ENCODE results near the gene TRPM2.

The TRPM2 gene

DNA sequence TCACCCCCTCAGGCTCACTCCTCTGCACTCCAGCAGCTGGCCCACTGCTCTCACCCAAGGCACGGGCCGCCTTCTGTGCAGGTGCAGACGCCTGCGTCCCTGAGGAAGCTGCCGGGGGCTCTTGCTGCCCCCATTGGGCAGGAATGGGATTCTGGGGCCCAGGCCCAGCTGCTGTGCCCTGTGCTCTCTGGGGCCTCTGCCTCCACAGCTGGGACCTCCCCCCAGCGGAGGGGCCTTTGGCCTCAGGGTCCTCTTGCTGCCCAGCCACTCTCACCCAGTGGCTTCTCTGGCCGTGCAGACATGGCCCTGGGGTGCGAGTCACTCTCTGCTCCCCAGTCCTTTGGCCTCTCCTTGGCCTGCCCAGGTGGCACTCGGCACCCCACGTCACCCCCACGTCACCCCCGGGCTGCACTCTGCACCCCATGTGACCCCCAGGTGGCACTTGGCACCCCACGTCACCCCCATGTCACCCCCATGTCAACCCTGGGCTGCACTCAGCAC lies 82.7 kb downstream of the TRPM2 start:
- FAIRE-seq (no peak), DNase-seq (ENCODE audit: insufficient read length, low spot score) (no peak)
- TF ChIP-seq POLR2A (IDR thresholded peaks at IDR 0.05; ENCODE audit: low read depth, low read length), result no peak

DNA sequence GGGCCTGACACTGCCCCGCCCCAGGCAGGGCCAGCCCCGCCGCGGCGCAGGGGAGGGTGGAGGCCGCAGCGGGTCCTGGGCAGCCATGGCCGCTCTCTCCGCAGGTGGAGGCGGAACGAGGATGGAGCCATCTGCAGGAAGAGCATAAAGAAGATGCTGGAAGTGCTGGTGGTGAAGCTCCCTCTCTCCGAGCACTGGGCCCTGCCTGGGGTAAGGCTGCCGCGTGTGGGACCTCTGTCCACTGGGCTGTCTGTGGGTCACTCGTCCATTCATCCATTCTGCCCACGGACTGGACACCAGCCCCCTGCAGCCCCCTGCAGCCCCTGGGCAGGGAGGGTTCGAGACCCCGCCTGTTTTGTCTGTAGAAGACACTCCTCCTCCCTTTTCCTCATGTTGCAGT lies 83.5 kb downstream of the TRPM2 start:
- FAIRE-seq (no peak), DNase-seq (ENCODE audit: insufficient read length, low spot score) (no peak)
- TF ChIP-seq POLR2A (IDR thresholded peaks at IDR 0.05; ENCODE audit: low read depth, low read length), result no peak

DNA sequence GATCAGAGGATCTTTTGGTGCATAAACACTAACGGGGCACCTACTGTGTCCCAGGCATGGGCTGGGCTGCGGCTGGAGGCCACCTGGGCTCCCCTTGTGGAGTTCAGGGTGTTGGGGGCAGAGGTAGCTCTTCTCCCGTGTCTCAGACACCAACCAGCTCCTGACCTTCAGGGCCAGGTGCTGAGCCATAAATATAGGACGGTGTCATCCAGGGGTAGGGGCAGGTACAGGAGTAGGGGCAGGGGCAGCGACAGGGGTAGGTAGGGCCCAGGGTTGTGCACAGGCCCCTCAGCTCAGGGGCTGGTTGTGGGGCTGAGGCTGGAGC lies 83.9 kb downstream of the TRPM2 start:
- FAIRE-seq, result no peak
- no peak for TF ChIP-seq POLR2A (IDR thresholded peaks at IDR 0.05; ENCODE audit: low read depth, low read length)
- DNase-seq (ENCODE audit: insufficient read length, low spot score), result no peak

DNA sequence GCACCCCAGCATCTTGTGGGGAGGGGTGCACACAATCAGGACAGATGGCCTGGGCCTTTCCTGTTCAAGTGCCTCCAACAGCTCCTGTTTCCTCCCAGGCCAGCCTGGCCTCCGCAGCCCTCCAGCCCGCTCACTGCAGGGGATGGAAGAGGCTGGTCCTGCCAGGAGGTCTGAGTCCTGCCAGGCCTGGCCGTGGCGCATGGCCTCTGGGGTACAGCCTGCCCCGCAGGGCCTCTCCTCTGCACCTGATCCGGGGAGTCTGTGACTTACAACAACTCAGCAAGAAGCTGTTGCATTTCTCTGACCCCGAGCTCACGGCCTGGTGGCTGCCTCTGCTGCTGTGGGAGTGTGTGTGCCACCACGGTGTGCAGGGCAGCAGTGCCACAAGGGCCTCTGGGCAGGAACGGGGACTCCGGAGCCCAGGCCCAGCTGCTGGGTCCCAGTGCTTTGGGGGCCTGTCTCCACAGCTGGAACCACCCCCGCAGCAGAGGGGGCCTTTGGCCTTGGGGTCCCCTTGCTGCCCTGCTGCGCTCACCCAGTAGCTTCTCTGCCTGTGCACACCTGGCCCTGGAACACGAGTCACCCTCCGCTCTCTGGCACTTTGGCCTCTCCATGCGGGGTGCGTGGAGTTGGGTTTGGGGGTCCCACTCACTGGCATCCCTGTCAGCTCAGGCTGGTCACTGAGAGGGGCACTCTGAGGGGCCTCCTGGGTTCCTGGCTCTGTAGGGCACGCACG lies 84.4 kb downstream of the TRPM2 start:
- FAIRE-seq, result no peak
- TF ChIP-seq POLR2A (IDR thresholded peaks at IDR 0.05; ENCODE audit: low read depth, low read length), result no peak
- DNase-seq (ENCODE audit: insufficient read length, low spot score), result no peak

DNA sequence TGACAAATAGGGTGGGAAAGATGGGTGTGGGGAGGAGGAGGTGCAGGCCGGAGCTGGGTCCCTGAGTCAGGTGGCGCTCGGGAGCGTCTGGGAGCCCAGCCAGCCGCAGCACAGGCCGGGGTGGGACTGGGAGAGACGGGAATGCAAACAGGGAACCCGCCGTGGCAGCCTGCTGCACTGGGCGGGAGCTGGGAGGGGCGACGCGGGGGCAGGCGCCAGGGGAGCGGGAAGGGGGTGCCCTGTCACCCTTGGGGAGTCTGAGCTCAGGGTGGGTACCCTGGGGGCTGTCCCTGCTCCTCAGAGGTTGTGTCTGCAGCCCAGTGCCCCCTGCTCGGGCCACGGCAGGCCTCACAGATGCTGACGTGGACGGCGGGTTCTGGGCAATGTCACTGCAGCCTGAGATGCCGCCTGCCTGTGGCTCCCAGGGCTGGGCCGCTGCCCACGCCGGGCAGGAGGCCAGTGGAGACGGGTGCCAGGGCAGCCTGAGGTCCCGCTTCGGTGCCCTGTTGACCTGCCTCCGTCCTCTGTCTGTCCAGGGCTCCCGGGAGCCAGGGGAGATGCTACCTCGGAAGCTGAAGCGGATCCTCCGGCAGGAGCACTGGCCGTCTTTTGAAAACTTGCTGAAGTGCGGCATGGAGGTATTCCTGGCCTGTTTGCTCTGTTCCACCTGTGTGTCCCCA lies 85.2 kb downstream of the TRPM2 start:
- no peak for DNase-seq (ENCODE audit: insufficient read length, low spot score)
- TF ChIP-seq POLR2A (IDR thresholded peaks at IDR 0.05; ENCODE audit: low read depth, low read length), result no peak
- FAIRE-seq, result no peak

DNA sequence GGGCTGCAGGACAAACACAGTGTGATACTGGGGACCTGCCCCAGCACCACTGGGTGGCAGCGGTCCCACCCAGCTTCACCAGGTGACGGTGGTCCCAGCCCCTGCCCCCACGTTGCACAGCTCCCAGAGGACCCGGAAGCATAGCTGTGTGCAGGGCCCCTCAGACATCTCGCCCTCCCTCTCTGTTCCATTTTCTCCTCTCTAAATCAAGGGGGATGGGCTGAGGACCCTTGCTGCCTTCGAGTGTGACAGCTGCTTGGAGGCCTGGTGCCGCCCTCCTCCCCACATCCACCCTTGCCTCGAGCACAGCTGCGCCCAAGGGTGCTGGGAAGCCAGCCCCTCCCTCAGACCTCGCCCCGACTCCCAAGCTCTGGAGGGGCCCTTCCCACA lies 85.8 kb downstream of the TRPM2 start:
- no peak for TF ChIP-seq POLR2A (IDR thresholded peaks at IDR 0.05; ENCODE audit: low read depth, low read length)
- no peak for FAIRE-seq
- DNase-seq (ENCODE audit: insufficient read length, low spot score), result no peak

DNA sequence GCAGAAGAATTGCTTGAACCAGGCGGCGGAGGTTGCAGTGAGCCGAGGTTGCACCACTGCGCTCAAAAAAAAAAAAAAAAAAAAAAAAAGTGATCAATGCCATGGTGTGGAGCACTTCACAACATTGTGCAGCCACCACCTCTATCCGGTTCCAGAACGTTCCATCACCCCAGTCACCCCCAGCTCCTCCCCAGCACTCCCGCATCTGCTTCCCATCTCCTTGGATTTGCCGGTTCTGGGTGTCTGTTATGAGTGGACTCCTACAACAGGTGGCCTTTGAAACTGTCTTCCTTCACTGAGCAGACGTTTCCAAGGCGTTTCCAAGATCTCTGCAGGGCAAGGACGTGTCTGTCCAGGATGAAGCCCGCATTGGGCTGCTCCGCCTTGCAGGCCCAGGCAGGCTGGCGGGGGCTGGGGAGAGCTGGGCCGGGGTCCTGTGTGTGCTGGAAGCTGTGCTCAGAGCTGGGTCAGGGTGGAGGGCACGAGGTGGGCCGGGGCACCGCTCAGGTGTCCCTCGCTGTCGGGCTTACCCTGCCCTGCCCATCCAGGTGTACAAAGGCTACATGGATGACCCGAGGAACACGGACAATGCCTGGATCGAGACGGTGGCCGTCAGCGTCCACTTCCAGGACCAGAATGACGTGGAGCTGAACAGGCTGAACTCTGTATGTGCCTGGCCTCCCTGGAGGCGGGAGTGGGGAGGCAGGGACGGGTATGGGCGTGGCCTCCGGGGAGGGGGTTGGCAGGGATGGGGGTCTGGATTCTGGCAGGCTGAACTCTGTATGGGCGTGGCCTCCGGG lies 87.0 kb downstream of the TRPM2 start:
- TF ChIP-seq POLR2A (IDR thresholded peaks at IDR 0.05; ENCODE audit: low read depth, low read length), result no peak
- no peak for DNase-seq (ENCODE audit: insufficient read length, low spot score)
- no peak for FAIRE-seq

DNA sequence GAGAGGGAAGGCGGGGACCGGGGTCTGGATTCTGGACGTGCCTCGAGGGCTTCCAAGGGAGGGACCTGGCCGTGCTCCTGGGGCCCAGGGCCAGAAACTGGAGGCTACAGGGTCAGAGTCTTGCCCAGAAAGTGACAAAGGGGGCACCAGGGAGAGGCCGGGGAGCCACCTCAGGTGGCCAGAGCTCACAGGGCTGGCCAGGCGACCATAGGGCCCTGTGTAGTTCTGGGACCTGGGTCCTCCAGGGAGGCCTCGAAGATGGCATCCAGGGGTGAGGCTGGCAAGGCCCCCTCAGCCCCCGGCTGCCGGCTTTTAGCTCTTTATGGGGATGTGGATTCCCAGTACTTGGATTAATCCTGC lies 87.6 kb downstream of the TRPM2 start:
- no peak for FAIRE-seq
- no peak for TF ChIP-seq POLR2A (IDR thresholded peaks at IDR 0.05; ENCODE audit: low read depth, low read length)

DNA sequence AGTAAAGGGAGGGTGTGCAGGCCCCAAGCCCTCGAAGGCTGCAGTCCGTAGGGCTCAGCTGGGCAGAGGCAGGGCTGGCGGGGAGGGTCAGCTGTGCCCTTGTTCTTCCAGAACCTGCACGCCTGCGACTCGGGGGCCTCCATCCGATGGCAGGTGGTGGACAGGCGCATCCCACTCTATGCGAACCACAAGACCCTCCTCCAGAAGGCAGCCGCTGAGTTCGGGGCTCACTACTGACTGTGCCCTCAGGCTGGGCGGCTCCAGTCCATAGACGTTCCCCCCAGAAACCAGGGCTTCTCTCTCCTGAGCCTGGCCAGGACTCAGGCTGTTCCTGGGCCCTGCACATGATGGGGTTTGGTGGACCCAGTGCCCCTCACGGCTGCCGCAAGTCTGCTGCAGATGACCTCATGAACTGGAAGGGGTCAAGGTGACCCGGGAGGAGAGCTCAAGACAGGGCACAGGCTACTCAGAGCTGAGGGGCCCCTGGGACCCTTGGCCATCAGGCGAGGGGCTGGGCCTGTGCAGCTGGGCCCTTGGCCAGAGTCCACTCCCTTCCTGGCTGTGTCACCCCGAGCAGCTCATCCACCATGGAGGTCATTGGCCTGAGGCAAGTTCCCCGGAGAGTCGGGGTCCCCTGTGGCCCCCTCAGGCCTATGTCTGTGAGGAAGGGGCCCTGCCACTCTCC lies 88.3 kb downstream of the TRPM2 start:
- no peak for TF ChIP-seq POLR2A (IDR thresholded peaks at IDR 0.05; ENCODE audit: low read depth, low read length)
- FAIRE-seq (no peak), DNase-seq (ENCODE audit: insufficient read length, low spot score) (no peak)

More for the DNA sequence above, 87.6 kb downstream of the TRPM2 start:
- DNase-seq (ENCODE audit: insufficient read length, low spot score), result no peak

DNA sequence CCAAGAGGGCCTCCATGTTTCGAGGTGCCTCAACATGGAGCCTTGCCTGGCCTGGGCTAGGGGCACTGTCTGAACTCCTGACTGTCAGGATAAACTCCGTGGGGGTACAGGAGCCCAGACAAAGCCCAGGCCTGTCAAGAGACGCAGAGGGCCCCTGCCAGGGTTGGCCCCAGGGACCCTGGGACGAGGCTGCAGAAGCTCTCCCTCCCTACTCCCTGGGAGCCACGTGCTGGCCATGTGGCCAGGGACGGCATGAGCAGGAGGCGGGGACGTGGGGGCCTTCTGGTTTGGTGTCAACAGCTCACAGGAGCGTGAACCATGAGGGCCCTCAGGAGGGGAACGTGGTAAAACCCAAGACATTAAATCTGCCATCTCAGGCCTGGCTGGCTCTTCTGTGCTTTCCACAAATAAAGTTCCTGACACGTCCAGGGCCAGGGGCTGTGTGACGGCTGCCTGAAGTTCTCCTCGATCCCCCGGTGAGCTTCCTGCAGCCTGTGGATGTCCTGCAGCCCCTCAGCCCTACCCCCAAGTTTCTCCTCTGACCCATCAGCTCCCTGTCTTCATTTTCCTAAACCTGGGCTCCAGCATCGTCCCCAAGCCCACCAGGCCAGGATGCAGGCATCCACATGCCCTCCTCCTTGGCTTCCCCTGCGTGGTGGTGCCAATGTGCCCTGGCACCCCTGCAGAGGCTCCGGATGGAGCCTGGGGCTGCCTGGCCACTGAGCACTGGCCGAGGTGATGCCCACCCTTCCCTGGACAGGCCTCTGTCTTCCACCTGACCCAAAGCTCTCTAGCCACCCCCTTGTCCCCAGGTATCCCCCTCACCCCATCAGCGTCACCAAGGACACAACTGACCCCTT lies 89.1 kb downstream of the TRPM2 start:
- TF ChIP-seq POLR2A (IDR thresholded peaks at IDR 0.05; ENCODE audit: low read depth, low read length), result no peak
- no peak for DNase-seq (ENCODE audit: insufficient read length, low spot score)
- FAIRE-seq, result no peak

DNA sequence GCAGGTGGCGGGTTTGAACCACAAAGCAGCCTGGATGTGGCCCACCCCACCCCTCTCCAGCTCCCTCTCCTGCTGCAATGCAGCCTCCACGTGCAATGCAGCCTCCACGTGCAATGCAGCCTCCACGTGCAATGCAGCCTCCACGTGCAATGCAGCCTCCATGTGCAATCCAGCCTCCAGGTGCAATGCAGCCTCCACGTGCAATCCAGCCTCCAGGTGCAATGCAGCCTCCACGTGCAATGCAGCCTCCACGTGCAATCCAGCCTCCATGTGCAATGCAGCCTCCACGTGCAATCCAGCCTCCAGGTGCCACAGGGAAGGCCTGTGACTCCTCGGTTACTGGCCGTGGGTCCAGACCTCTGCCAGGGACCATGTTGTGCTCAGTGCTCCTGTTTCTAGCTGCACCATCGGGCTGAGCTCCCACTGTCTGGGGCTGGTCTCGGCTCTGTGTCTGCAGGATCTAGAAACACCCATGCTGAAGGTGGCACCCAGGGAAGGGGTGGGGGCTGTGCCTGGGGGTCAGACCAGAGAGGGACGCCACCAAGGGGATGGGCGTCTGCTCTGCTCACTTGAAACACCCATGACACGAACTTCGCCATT lies 90.0 kb downstream of the TRPM2 start:
- TF ChIP-seq POLR2A (IDR thresholded peaks at IDR 0.05; ENCODE audit: low read depth, low read length), result no peak
- FAIRE-seq, result no peak
- DNase-seq (ENCODE audit: insufficient read length, low spot score), result no peak

DNA sequence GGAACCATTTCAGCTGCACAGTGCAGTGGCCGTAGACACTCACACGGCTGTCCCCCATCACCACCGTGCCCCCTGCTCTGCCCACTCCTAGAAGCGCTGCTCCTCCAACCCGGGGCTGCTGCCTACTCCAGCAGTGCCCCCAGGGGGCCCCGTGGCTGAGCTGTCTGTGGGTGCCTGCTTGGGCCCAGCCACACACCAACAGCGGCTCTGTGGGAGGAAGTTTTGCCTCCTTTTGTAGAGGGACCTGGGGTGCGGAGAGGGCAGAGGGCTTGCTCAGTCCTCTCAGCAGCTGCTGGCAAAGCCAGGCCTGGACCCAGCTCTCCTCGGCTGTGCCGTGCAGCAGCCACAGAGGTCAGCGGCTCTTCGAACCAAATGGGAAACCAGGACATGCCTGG lies 90.5 kb downstream of the TRPM2 start:
- no peak for DNase-seq (ENCODE audit: insufficient read length, low spot score)
- no peak for TF ChIP-seq POLR2A (IDR thresholded peaks at IDR 0.05; ENCODE audit: low read depth, low read length)
- FAIRE-seq, result no peak
